Measurements from ENCODE around the gene C16orf90.

GRCh38 chr16:3461151-3461550 lies 34.1 kb downstream of the C16orf90 start:
- no peak for TF ChIP-seq CTCF (IDR thresholded peaks at IDR 0.05)
- no peak for TF ChIP-seq POLR2A (IDR thresholded peaks at IDR 0.05)

Data from right lobe of liver (tissue), 4 donors.